Mesenchymal stem cell (in vitro differentiated cells and primary cell): ENCODE results near the gene MACROD1.

Source experiments
- DNase-seq: peaks from one replicate; pipeline ENCODE4 v3.0.0-alpha.2; 2013
- H2AFZ ChIP-seq: one replicate; pipeline ENCODE4 v1.6.1; 2013; ENCODE audit warnings: low read depth, mild to moderate bottlenecking, control low read depth, inconsistent platforms, low read length, moderate library complexity
- H2AK5ac ChIP-seq: 2 replicates; pipeline ENCODE4 v1.6.1; 2013; ENCODE audit warnings: low read length, moderate library complexity, mild to moderate bottlenecking, inconsistent platforms; ENCODE audit not compliant: severe bottlenecking
- H2BK120ac ChIP-seq: one replicate; pipeline ENCODE4 v1.6.1; 2013; ENCODE audit warnings: low read depth, mild to moderate bottlenecking, inconsistent platforms, low read length, moderate library complexity
- H2BK12ac ChIP-seq, 2 experiments: one replicate each; pipeline ENCODE4 v1.6.1; 2013; ENCODE audit warnings: inconsistent platforms in 2 of 2, low read length in 2 of 2, mild to moderate bottlenecking in 2 of 2, moderate library complexity in 2 of 2, control low read depth in 1 of 2
- H2BK15ac ChIP-seq: one replicate; pipeline ENCODE4 v1.6.1; 2013; ENCODE audit warnings: mild to moderate bottlenecking, low read depth, inconsistent platforms; ENCODE audit not compliant: poor library complexity, severe bottlenecking
- H2BK5ac ChIP-seq: 2 replicates; pipeline ENCODE4 v1.6.1; 2013; ENCODE audit warnings: low read depth, mild to moderate bottlenecking, low read length, control low read depth, inconsistent platforms; ENCODE audit not compliant: poor library complexity, severe bottlenecking
- H3K14ac ChIP-seq, 2 experiments: one replicate each; pipeline ENCODE4 v1.6.1; 2013; ENCODE audit warnings: inconsistent platforms in 2 of 2, low read length in 2 of 2, control low read depth in 1 of 2, mild to moderate bottlenecking in 1 of 2, moderate library complexity in 1 of 2
- H3K18ac ChIP-seq, 2 experiments: one replicate each; pipeline ENCODE4 v1.6.1; 2013; ENCODE audit warnings: inconsistent platforms in 2 of 2, low read length in 2 of 2, control low read depth in 1 of 2, low read depth in 1 of 2, mild to moderate bottlenecking in 1 of 2
- H3K23ac ChIP-seq, 2 experiments: one replicate each; pipeline ENCODE4 v1.6.1; 2013; ENCODE audit warnings: inconsistent platforms in 2 of 2, low read length in 2 of 2, mild to moderate bottlenecking in 2 of 2, moderate library complexity in 2 of 2, control low read depth in 1 of 2
- H3K27ac ChIP-seq: 2 replicates; pipeline ENCODE4 v1.5.1; 2013; ENCODE audit warnings: mild to moderate bottlenecking, moderate library complexity, low read length, control low read depth, inconsistent platforms; ENCODE audit not compliant: poor library complexity, severe bottlenecking
- H3K27me3 ChIP-seq, 2 experiments: 2 replicates each; pipeline versions ENCODE4 v1.6.1 to v1.7.0; 2013; ENCODE audit warnings: low read length in 2 of 2, mild to moderate bottlenecking in 2 of 2, moderate library complexity in 2 of 2, control low read depth in 1 of 2, inconsistent platforms in 1 of 2; ENCODE audit not compliant: control insufficient read depth in 1 of 2, insufficient read depth in 1 of 2
- H3K36me3 ChIP-seq, 2 experiments: 2 replicates each; pipeline versions ENCODE4 v1.6.1 to v1.7.0; 2013; ENCODE audit warnings: low read length in 2 of 2, control low read depth in 1 of 2, inconsistent platforms in 1 of 2, low read depth in 1 of 2, mild to moderate bottlenecking in 1 of 2; ENCODE audit not compliant: insufficient read depth in 2 of 2, control insufficient read depth in 1 of 2
- H3K4ac ChIP-seq, 2 experiments: one replicate each; pipeline ENCODE4 v1.6.1; 2013; ENCODE audit warnings: inconsistent platforms in 2 of 2, low read length in 2 of 2, mild to moderate bottlenecking in 2 of 2, moderate library complexity in 2 of 2, control low read depth in 1 of 2, low read depth in 1 of 2
- H3K4me1 ChIP-seq: 2 replicates; pipeline ENCODE4 v1.6.1; 2013; ENCODE audit warnings: low read depth, low read length, control low read depth; ENCODE audit not compliant: control insufficient read depth, insufficient read depth
- H3K4me2 ChIP-seq: 2 replicates; pipeline ENCODE4 v1.6.1; 2013; ENCODE audit warnings: low read length, mild to moderate bottlenecking, inconsistent platforms; ENCODE audit not compliant: poor library complexity, severe bottlenecking
- H3K4me3 ChIP-seq, 2 experiments: 2 replicates each; pipeline versions ENCODE4 v1.5.1 to v1.7.0; 2013; ENCODE audit warnings: low read length in 2 of 2, mild to moderate bottlenecking in 2 of 2, control low read depth in 1 of 2, low read depth in 1 of 2; ENCODE audit not compliant: insufficient read depth in 1 of 2
- H3K79me1 ChIP-seq: replicated peaks from 2 replicates; pipeline ENCODE4 v1.6.1; 2013; ENCODE audit warnings: mild to moderate bottlenecking, control low read depth, low read length, inconsistent platforms; ENCODE audit not compliant: poor library complexity, severe bottlenecking
- H3K9ac ChIP-seq: 2 replicates; pipeline ENCODE4 v1.7.0; 2013; ENCODE audit warnings: mild to moderate bottlenecking, low read length, moderate library complexity
- H3K9me3 ChIP-seq: 2 replicates; pipeline ENCODE4 v1.7.0; 2013; ENCODE audit warnings: mild to moderate bottlenecking, low read length; ENCODE audit not compliant: control insufficient read depth
- H4K8ac ChIP-seq: one replicate; pipeline ENCODE4 v1.6.1; 2013; ENCODE audit warnings: inconsistent platforms, mild to moderate bottlenecking, low read length, moderate library complexity
- H4K91ac ChIP-seq: one replicate; pipeline ENCODE4 v1.6.1; 2013; ENCODE audit warnings: mild to moderate bottlenecking, low read length, inconsistent platforms
- WGBS: methylation state at CpG from one replicate; pipeline ENCODE4 v1.1.7; 2013; ENCODE audit warnings: mixed read lengths; 5-methylcytosine and 5-hydroxymethylcytosine counted together

MACROD1 gene

DNA sequence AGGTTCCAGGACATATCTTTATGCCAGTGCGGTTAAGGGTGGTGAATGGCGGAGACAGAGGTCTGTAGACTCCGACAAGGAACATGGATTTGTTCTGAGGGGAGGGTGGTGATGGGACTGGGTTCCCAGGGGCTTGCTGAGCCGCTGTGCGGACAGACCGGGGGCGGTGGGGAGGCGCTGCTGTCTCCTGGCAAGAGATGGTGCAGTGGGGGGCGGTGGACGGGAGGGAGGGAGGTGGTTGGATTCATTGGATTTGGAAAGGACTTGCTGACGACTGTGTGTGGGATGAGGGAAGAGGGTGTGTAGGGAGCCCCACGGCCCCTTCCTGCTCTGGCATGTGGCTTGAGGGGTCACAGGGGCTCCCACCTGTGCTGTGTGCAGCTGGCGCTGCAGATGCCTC lies 87.0 kb downstream of the MACROD1 start:
- H3K9me3 ChIP-seq = no peaks in the 10 kb centered on the region
- H3K27me3 ChIP-seq = peaks cover 21 to 32% of the 10 kb centered on the region in 2 experiments
- peaks cover 0 to 1% of the 10 kb centered on the region in 2 experiments for H3K36me3 ChIP-seq
- H3K27ac ChIP-seq = no peak overlapping the region
- no peak overlapping the region for H2BK120ac ChIP-seq
- no peaks in the 10 kb centered on the region for H3K79me1 ChIP-seq
- H3K4ac ChIP-seq = no peak overlapping the region
- H3K4me1 ChIP-seq = peaks cover 14% of the 10 kb centered on the region
- no peak overlapping the region for H2BK15ac ChIP-seq
- H2AFZ ChIP-seq = no peak overlapping the region
- no peak for DNase-seq
- H3K14ac ChIP-seq = no peak overlapping the region
- H3K4me2 ChIP-seq = no peak overlapping the region
- no peak overlapping the region for H2BK5ac ChIP-seq
- no peak overlapping the region for H4K8ac ChIP-seq
- no peak overlapping the region for H3K23ac ChIP-seq
- H2BK12ac ChIP-seq = no peak overlapping the region
- no peak overlapping the region for H3K9ac ChIP-seq
- H2AK5ac ChIP-seq = no peak overlapping the region
- H3K18ac ChIP-seq = no peak overlapping the region
- H4K91ac ChIP-seq = no peak overlapping the region
- no peak overlapping the region for H3K4me3 ChIP-seq
- WGBS = 75% methylated on average over 13 of the region's 13 CpGs

DNA sequence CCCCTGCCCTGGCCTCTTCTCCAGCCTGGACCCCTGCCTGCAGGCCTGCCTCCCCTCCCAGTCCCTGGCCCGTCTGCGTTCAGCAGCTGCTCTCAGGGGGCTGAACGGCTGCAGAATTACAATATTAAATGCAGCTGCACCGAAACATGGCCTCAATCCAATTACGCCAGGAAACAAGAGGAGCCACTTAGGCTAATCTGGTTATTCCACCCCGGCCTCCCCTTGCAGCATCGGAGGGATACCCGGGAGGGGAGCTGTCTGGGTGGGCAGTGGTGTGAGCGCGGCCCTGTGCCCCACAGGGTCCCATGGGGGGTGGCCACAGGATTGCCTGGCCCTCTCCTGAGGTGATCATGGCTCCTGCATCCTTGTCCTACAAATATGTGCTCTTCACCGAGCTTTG lies 87.6 kb downstream of the MACROD1 start:
- H3K14ac ChIP-seq = peak overlapping the region in 1 of 2 experiments; percentile 48
- H3K79me1 ChIP-seq = no peaks in the 10 kb centered on the region
- no peak overlapping the region for H3K23ac ChIP-seq
- DNase-seq = no peak
- no peak overlapping the region for H3K18ac ChIP-seq
- peaks cover 21 to 38% of the 10 kb centered on the region in 2 experiments for H3K27me3 ChIP-seq
- peaks cover 11% of the 10 kb centered on the region for H3K4me1 ChIP-seq
- no peak overlapping the region for H4K8ac ChIP-seq
- H2BK12ac ChIP-seq = no peak overlapping the region
- no peak overlapping the region for H2AFZ ChIP-seq
- WGBS = 83% methylated on average over 11 of the region's 11 CpGs
- H3K9me3 ChIP-seq = no peaks in the 10 kb centered on the region
- H3K4ac ChIP-seq = no peak overlapping the region
- no peak overlapping the region for H3K4me2 ChIP-seq
- no peaks in the 10 kb centered on the region for H3K36me3 ChIP-seq
- no peak overlapping the region for H3K27ac ChIP-seq
- no peak overlapping the region for H3K9ac ChIP-seq
- no peak overlapping the region for H4K91ac ChIP-seq
- no peak overlapping the region for H2BK5ac ChIP-seq
- no peak overlapping the region for H2BK120ac ChIP-seq
- no peak overlapping the region for H2AK5ac ChIP-seq
- H2BK15ac ChIP-seq = no peak overlapping the region
- no peak overlapping the region for H3K4me3 ChIP-seq

DNA sequence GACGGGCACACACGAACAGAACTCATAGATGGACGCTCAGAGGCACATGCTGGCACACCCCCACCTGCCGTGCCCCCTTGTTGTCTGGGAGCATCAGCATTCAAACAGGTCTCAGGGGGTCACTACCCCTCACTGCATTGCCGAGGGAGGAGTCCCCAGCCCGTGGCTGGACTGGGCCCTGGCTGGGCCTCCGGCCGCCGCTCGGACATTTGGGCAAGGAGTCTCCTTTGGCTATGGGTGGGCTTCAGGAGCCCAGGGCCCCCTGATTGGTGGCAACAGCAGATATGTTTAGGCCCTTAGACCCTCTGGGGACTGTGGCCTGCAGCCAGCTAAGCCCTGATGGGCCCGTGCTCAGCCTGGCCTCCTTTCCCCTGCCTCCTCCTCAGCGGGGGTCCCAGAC lies 88.3 kb downstream of the MACROD1 start:
- no peak overlapping the region for H3K18ac ChIP-seq
- no peak overlapping the region for H2BK12ac ChIP-seq
- 92% methylated on average over 12 of the region's 12 CpGs for WGBS
- H2BK15ac ChIP-seq = no peak overlapping the region
- no peak overlapping the region for H4K91ac ChIP-seq
- no peak for DNase-seq
- no peaks in the 10 kb centered on the region for H3K79me1 ChIP-seq
- H3K14ac ChIP-seq = no peak overlapping the region
- H2AK5ac ChIP-seq = no peak overlapping the region
- H2AFZ ChIP-seq = no peak overlapping the region
- H3K9me3 ChIP-seq = no peaks in the 10 kb centered on the region
- H3K4me2 ChIP-seq = no peak overlapping the region
- no peak overlapping the region for H2BK120ac ChIP-seq
- peaks cover 10% of the 10 kb centered on the region for H3K4me1 ChIP-seq
- no peaks in the 10 kb centered on the region for H3K36me3 ChIP-seq
- H4K8ac ChIP-seq = no peak overlapping the region
- H3K4ac ChIP-seq = no peak overlapping the region
- no peak overlapping the region for H3K23ac ChIP-seq
- peaks cover 21 to 44% of the 10 kb centered on the region in 2 experiments for H3K27me3 ChIP-seq
- H3K27ac ChIP-seq = no peak overlapping the region
- no peak overlapping the region for H3K4me3 ChIP-seq
- no peak overlapping the region for H3K9ac ChIP-seq
- no peak overlapping the region for H2BK5ac ChIP-seq

DNA sequence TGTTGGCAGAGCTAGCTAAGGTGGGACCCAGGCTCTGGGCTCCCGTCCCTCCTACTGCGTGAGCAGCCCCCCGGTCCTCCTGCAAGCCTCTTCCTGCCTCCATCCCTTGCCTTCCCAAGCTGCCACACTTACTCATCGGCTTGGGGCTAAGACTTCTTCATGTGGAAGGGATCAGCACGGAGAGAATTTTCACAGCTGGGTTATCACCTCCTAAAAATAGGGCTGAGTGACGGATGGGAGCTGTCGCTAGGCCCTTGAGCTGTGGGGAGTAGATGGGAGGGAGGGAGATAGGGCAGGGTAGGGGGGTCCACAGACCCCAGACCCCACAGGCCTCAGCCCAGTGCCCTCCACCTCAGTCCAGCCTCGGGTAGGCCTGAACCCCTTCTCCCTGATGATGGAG lies 89.2 kb downstream of the MACROD1 start:
- no peak overlapping the region for H3K14ac ChIP-seq
- H2AK5ac ChIP-seq = no peak overlapping the region
- no peak overlapping the region for H3K23ac ChIP-seq
- H3K9ac ChIP-seq = no peak overlapping the region
- no peak overlapping the region for H3K27ac ChIP-seq
- H3K4me1 ChIP-seq = peaks cover 1% of the 10 kb centered on the region
- H3K27me3 ChIP-seq = peaks cover 21 to 44% of the 10 kb centered on the region in 2 experiments
- no peak overlapping the region for H2BK15ac ChIP-seq
- H3K9me3 ChIP-seq = no peaks in the 10 kb centered on the region
- H3K18ac ChIP-seq = no peak overlapping the region
- H2BK5ac ChIP-seq = no peak overlapping the region
- H2AFZ ChIP-seq = no peak overlapping the region
- 76% methylated on average over 7 of the region's 8 CpGs for WGBS
- no peak for DNase-seq
- no peak overlapping the region for H3K4me3 ChIP-seq
- H3K4me2 ChIP-seq = no peak overlapping the region
- no peaks in the 10 kb centered on the region for H3K36me3 ChIP-seq
- H3K4ac ChIP-seq = no peak overlapping the region
- H3K79me1 ChIP-seq = no peaks in the 10 kb centered on the region
- no peak overlapping the region for H4K8ac ChIP-seq
- H2BK120ac ChIP-seq = no peak overlapping the region
- H4K91ac ChIP-seq = no peak overlapping the region
- H2BK12ac ChIP-seq = no peak overlapping the region
